T-helper 22 cell (primary cell): ENCODE data around the gene CXorf66.
"Not testable (repeated sequence)": the region's sequence is repeated elsewhere in the genome, so short reads cannot be mapped to it uniquely, and the experiment has no call there.

Experiments
- DNase-seq: peaks from one replicate; pipeline ENCODE4 v3.0.0-alpha.2; 2020; ENCODE audit warnings: low read depth

The CXorf66 gene, protein sequence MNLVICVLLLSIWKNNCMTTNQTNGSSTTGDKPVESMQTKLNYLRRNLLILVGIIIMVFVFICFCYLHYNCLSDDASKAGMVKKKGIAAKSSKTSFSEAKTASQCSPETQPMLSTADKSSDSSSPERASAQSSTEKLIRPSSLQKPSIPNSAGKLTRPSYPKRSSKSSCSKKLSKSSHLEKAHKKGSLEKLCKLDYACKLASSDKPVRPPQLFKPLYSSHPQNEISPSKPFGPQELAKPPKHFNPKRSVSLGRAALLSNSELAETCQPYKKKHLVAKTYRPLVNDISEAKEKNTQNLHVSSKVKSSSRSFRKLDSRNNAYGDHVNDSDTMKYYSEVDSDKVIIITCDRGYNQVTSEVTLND

GRCh38 chrX:139965421-139965820 is at the start of gene CXorf66:
Gene CXorf66 (minus strand): TSS chrX:139965521. CDS start chrX:139965496, 25 bp downstream.
- no peak for DNase-seq

DNA sequence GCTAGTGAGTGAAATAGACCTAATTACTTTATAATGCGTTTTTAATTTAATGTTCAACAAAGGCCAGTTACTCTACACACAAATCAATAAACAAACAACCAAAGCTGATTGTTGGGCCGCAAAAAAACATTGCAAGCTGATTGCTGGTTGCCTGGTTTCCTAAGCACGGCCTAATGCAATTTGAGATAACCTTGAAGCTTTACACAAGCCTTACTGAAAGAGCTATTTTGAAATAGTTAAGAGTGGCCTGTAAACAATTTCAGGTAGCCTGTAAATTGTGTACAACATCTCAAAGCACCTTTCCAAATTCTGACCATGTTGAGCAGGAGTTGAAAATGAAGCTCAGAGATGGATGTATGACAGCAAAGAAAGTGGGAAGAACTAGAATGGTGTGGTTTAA is 17.5 kb upstream of the CXorf66 start:
- DNase-seq = no peak

GRCh38 chrX:139974471-139974870 is 9.2 kb upstream of the CXorf66 start:
- no peak for DNase-seq

DNA sequence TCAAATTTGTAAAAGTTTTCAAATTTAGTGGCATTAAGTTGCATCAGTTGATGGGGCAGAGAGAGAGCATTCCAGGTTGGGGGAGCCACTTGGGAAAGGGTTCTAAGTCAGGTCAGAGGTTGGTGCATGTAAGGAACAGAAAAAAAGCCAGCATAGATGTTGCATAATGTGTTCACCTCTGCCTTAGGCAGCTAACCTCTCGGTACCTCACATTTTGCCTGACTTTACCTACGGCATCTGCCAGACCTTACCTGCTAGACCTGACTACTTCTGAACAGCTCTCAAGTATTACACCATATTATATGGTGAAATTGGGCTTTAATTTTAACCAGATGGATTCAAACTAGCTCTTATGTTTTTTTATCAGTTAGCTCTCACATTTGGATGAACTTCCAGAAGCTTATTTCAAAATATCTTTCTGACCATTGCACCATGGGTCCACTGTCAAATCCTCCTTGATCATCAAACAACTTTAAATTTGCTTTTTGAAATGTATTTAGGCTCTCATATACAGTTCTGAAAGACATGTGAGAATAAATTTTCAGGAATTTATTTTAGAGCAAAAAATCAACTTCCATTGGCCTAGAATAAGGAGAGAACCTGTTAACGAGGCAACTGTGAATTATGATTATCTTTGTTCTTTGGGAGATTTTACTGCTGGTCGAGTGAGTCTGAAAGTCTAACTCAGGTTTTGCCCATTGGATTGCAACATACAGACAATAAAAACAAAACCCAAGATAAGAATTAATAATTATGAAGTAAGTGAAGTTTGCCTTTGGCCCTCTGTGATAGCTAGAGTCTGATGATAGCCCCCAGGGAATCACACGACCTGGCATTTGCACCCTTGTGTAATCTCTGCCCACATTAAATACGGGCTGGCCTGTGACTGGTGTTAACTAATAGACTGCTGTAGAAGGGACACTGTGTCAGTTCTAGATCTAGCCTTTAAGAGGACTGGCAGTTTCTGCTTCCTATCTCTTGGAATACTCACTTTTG is 7.6 kb upstream of the CXorf66 start:
- no peak for DNase-seq

GRCh38 chrX:139972113-139972512 is 6.8 kb upstream of the CXorf66 start:
- no peak for DNase-seq

- no peak for DNase-seq
Observed at GRCh38 chrX:139971394-139971749, 6.1 kb upstream of the CXorf66 start.

DNA sequence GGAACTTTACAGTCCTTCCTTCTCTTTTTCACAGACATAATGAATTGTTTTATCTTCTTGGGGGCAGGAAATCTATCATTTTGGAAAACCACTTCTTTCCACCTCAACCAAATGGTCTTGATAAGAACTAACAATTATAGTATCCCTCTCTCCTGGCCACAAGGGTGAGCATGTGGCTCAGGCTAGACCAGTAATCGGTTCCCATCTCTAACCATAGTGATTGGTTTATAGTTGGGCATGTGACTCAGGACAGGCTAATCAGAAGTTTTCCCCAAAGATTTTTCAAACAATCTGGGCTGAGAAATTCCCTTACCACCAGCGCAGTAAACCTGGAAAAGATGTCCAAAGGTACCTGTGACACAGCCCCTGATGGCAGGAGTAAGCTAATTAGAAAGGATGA is 4.0 kb upstream of the CXorf66 start:
- no peak for DNase-seq

DNA sequence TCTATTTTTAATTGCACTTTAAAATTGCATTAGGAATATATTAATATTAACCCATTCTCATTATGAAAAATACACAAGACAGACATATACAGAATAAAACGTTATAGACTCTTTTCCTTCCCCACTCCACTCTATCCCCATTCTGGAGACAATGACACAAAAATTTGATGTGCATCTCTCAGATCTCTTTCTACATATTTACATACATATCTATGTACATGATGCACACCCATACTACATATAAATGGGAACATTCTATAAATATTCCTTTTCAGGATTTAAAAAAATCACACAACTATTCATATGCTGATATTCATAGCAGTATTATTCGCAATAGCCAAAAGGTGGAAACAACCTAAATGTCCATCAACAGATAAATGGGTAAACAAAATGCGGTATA is 2.4 kb upstream of the CXorf66 start:
- DNase-seq = no peak

DNA sequence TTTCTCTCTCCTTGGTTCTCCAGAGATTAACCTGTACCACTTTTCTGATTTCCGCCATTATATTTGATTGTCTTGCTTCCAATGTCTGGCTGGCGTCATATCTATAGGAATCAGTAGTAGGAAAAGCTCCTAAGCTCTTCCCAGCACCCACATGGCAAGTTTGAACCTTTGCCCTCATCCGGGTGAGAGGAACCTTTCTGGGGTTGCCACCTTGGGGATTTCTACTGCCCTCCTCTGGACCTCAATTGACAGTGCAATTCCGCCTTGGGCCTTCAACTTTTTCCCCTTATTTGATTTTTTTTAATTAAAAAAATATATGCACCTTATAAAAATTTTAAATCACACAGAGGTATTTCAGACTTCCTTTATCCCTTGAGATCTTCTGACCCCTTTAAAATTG is 2.0 kb upstream of the CXorf66 start:
- DNase-seq = no peak

DNA sequence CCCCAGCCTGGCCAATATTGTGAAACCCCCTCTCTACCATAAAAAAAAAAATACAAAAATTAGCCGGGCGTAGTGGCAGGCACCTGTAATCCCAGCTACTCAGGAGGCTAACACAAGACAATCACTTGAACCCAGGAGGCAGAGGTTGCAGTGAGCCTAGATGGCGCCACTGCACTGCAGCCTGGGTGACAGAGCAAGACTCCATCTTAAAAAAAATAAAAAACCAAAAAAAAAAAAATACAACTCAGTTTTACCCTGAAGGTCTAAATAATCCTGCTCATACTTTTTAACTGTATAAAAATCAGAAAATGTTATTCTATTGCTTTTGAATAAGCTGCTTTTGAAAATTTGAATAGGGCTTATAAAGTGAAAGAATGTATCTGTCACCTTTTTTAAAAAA is 838 bp upstream of the CXorf66 start:
- not testable (repeated sequence) for DNase-seq

DNA sequence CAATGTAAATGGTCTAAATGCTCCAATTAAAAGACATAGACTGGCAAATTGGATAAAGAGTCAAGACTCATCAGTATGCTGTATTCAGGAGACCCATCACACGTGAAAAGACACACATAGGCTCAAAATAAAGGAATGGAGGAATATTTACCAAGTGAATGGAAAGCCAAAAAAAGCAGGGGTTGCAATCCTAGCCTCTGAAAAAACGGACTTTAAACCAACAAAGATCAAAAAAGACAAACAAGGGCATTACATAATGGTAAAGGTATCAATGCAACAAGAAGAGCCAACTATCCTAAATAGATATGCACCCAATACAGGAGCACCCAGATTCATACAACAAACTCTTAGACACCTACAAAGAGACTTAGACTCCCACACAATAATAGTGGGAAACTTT is 4.2 kb downstream of the CXorf66 start:
- not testable (repeated sequence) for DNase-seq

GRCh38 chrX:139949703-139950102 is 15.6 kb downstream of the CXorf66 start:
- DNase-seq = no peak

- DNase-seq = no peak
Observed at GRCh38 chrX:139945075-139945474, 20.2 kb downstream of the CXorf66 start.

DNA sequence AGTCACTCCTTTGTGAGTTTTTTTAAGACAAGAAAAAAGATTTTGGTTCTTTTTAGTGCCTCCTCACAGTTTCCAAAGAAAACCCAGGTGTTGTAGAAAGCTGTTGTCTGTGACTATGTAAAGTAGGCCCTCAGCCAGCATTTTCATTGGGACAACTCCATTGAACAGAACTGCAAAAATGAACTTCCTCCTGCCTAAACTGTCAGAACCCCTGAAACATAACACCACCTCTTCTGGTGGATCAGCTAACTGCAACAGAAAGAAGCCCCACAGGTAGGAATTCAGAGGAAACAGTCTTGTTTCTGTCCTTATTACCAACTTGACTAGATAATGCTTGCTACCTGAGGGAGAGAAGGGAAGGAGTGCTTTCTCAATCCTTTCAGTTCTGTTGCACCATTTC is 29.1 kb downstream of the CXorf66 start:
- DNase-seq = no peak

- DNase-seq = no peak
Observed at GRCh38 chrX:139933904-139934303, 31.4 kb downstream of the CXorf66 start.

DNA sequence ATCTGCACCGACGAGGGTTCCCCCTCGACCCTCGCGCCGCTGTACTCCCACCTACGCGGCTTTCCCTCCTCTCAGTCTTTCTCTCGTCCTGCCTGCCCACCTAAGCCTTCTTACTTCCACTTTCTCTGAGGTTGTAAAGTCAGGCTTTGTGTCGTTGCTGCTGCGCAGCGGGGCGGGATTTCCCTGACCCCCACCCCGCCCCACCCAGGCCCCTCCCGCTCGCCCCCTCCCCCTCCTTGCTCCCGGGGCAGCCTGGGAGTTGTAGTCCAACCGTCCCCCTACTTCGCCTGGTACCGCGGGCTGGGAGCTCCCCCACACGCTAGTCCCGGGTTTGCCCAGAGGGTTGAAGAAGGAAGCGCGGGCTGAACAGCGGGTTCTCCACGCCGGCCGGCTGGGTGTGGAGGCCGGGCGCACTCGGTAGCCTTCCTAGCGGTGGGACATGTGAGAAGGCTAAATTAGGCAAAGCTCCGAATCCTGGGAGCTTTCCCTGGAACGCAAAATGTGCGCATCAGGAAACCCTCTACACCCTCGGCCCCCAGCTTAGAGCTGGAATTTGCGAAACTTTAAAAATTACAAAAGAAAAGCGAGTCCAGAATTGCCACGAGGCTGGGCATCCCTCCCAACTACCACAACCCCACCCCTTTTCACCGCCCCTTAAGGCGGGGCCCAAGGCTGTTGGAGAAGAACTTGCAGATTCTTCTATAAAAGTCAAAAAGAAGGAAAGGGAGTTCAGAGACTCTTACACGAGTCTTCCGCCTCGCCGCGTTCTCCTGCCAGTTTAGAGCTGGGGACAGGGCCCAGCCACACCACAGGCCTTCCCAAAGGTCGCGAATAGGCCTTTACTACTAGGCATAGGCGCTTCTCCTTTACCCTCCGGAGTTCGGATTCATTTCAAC is 32.2 kb downstream of the CXorf66 start, which contains the start of gene ATP11C:
Gene ATP11C (minus strand): TSS at position 153 of the 896 bp plus-strand sequence. CDS start 1,011 bp downstream, outside the sequence.
- peak; percentile 70 for DNase-seq

- peak; percentile 32 for DNase-seq
Observed at GRCh38 chrX:139932073-139932900, 33.0 kb downstream of the CXorf66 start.

GRCh38 chrX:139931646-139932072 is 33.7 kb downstream of the CXorf66 start:
- DNase-seq = no peak

GRCh38 chrX:139930916-139931645 is 34.2 kb downstream of the CXorf66 start:
- no peak for DNase-seq

GRCh38 chrX:139930401-139930800 is 34.9 kb downstream of the CXorf66 start:
- DNase-seq = no peak
